Measurements from ENCODE around the gene MYH16. TPM values are rescaled to one million over a fixed set of nuclear protein-coding genes. Genes with fewer than 3 reads are reported as not detected.

Gene MYH16
- total and polyA plus RNA-seq, 9 of the 15 experiments (the other 6 are each of a cell fraction or from before 2014, with no cell fraction given) = 0.09 TPM; not detected in 8

DNA sequence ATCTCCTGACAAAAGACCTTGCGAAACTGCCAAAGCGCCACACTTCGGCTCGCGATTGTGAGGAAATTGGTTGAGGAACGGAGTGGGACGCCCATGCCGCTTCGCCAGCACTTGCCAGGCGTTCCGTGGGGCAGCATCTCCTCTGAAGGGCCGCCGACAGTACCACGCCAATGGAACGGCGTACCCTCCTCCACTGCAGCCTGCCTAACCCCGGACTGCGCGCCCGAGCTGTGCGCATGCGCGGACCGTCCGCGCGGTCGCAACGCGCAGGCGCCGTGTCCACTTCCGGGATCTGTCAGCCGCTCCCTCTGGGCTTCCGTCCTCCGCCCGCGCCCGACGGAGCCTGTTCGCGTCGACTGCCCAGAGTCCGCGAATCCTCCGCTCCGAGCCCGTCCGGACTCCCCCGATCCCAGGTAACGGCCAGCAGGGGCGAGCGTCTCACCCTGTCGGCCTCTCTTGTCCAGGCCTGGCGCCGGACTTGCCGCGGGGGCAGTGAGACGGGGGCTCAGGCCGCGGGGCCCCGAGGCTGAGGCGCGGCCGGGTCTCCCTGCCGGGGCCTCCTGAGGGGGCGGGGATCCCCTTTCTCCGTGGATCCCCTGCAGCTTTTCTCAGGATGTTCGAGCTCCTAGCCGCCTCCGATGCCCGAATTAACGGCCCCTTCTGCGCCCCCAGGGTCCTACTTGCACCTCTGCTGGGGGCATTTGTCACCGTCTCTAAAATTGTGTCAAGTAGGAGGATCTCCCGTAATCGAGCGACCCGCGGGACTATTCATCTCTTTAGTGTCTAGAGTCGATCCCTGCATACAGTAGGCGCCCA lies 53.2 kb downstream of the MYH16 start, which contains the start of gene ARPC1A (continued):
- TF ChIP-seq ZNF75A (CRISPR knock-in tag; IDR thresholded peaks at IDR 0.05) (no peak), CREB1 (IDR thresholded peaks at IDR 0.05) (peak; percentile 89), CREB1 (CRISPR knock-in tag; IDR thresholded peaks at IDR 0.05) (peak; percentile 84), ERF (CRISPR knock-in tag; IDR thresholded peaks at IDR 0.05) (peak; percentile 48; the same call in 1 of the 2 replicates), ETV5 (CRISPR knock-in tag; IDR thresholded peaks at IDR 0.05; ENCODE audit: low read depth) (peak; percentile 49; the same call in 1 of the 2 replicates), RBM22 (IDR thresholded peaks at IDR 0.05; ENCODE audit: low read depth, low read length, poor library complexity, severe bottlenecking) (no peak), SRF (CRISPR knock-in tag; IDR thresholded peaks at IDR 0.05) (no peak), JUN (IDR thresholded peaks at IDR 0.05; ENCODE audit: borderline replicate concordance, low read depth, low read length) (peak; percentile 36; the same call in 1 of the 2 replicates), JUN (CRISPR knock-in tag; IDR thresholded peaks at IDR 0.05; ENCODE audit: borderline replicate concordance) (0 out of 2 replicates have a peak, but pooled peaks have one; percentile 16), MAZ (CRISPR knock-in tag; conservative IDR thresholded peaks at IDR 0.05 in 1 of 2, IDR thresholded peaks at IDR 0.05 in 1 of 2) (peak; percentile 83 to 90), SMARCA5 (IDR thresholded peaks at IDR 0.05) (no peak), STAT5A (IDR thresholded peaks at IDR 0.05; ENCODE audit: borderline replicate concordance, low read length) (peak; percentile 14; the same call in 1 of the 2 replicates), KLF6 (CRISPR knock-in tag; IDR thresholded peaks at IDR 0.05; ENCODE audit: borderline replicate concordance) (no peak), SIX5 (IDR thresholded peaks at IDR 0.05; ENCODE audit: borderline replicate concordance in 1 of 2, insufficient read depth in 1 of 2, low read depth in 1 of 2, low read length in 2 of 2) (no peak; a peak in 1 of 4 replicates), POLR2A (conservative IDR thresholded peaks at IDR 0.05) (peak; percentile 97), GTF2F1 (IDR thresholded peaks at IDR 0.05; ENCODE audit: low read depth, low read length) (peak; percentile 44; the same call in 1 of the 2 replicates), PRPF4 (IDR thresholded peaks at IDR 0.05; ENCODE audit: insufficient read depth, low read depth, low read length, poor library complexity, severe bottlenecking) (peak; percentile 33), HDAC3 (IDR thresholded peaks at IDR 0.05; ENCODE audit: borderline replicate concordance, partially characterized antibody) (no peak), FOXK1 (CRISPR knock-in tag; IDR thresholded peaks at IDR 0.05; ENCODE audit: borderline replicate concordance) (0 out of 2 replicates have a peak, but pooled peaks have one; percentile 26), PML (IDR thresholded peaks at IDR 0.05; ENCODE audit: low read length) (peak; percentile 86)
- TF ChIP-seq, protein P1, sequence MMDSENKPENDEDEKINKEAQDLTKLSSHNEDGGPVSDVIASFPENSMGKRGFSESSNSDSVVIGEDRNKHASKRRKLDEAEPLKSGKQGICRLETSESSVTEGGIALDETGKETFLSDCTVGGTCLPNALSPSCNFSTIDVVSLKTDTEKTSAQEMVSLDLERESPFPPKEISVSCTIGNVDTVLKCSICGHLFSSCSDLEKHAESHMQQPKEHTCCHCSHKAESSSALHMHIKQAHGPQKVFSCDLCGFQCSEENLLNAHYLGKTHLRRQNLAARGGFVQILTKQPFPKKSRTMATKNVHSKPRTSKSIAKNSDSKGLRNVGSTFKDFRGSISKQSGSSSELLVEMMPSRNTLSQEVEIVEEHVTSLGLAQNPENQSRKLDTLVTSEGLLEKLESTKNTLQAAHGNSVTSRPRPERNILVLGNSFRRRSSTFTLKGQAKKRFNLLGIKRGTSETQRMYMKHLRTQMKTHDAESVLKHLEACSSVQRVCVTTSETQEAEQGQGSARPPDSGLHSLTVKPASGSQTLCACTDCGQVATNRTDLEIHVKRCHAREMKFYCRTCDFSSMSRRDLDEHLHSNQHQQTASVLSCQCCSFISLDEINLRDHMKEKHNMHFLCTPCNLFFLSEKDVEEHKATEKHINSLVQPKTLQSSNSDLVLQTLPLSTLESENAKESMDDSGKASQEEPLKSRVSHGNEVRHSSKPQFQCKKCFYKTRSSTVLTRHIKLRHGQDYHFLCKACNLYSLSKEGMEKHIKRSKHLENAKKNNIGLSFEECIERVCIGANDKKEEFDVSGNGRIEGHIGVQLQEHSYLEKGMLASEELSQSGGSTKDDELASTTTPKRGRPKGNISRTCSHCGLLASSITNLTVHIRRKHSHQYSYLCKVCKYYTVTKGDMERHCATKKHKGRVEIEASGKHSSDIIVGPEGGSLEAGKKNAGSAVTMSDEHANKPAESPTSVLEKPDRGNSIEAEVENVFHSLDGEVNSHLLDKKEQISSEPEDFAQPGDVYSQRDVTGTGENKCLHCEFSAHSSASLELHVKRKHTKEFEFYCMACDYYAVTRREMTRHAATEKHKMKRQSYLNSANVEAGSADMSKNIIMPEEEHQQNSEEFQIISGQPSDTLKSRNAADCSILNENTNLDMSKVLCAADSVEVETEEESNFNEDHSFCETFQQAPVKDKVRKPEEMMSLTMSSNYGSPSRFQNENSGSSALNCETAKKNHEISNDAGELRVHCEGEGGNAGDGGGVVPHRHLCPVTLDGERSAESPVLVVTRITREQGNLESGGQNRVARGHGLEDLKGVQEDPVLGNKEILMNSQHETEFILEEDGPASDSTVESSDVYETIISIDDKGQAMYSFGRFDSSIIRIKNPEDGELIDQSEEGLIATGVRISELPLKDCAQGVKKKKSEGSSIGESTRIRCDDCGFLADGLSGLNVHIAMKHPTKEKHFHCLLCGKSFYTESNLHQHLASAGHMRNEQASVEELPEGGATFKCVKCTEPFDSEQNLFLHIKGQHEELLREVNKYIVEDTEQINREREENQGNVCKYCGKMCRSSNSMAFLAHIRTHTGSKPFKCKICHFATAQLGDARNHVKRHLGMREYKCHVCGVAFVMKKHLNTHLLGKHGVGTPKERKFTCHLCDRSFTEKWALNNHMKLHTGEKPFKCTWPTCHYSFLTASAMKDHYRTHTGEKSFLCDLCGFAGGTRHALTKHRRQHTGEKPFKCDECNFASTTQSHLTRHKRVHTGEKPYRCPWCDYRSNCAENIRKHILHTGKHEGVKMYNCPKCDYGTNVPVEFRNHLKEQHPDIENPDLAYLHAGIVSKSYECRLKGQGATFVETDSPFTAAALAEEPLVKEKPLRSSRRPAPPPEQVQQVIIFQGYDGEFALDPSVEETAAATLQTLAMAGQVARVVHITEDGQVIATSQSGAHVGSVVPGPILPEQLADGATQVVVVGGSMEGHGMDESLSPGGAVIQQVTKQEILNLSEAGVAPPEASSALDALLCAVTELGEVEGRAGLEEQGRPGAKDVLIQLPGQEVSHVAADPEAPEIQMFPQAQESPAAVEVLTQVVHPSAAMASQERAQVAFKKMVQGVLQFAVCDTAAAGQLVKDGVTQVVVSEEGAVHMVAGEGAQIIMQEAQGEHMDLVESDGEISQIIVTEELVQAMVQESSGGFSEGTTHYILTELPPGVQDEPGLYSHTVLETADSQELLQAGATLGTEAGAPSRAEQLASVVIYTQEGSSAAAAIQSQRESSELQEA (IDR thresholded peaks at IDR 0.05; ENCODE audit: low read depth) = peak; percentile 97

Measured in K562 (cell line).